GM18858 (cell line): Measurements from ENCODE around the gene MDH1.

ENCODE experiments used
- ATAC-seq: cut with Tn5 transposase; IDR thresholded peaks from one replicate; pipeline ENCODE4 v1.9.1; 2021; ENCODE audit not compliant: unreplicated experiment

Gene MDH1

DNA sequence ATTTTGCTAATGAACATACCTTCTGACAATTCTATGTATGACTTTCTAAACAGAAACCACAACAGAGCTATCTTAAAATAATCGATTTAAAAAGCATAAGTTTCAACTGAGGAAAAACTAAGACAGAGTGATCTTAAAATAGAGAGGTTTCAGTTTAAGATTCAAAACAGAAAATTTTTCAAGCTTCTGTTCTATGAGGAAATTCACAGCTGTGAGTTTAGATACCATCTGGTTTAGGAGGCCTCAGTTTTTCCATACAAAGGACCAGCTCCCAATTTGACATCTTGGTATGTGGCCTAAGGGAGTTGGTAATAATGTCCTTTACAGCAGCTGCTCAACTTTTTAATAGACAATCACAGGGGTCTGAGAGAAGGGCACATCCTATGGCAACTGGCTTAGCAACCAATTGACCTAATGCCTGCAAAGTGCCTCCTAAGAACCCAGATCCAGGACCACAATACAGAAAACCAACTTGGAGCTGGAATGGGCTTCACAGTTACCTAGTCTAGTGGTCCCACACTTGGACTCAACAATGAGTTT, 39.7 kb downstream of the MDH1 start:
- ATAC-seq = no peak

GRCh38 chr2:63631501-63631900, 42.7 kb downstream of the MDH1 start:
- no peak for ATAC-seq

DNA sequence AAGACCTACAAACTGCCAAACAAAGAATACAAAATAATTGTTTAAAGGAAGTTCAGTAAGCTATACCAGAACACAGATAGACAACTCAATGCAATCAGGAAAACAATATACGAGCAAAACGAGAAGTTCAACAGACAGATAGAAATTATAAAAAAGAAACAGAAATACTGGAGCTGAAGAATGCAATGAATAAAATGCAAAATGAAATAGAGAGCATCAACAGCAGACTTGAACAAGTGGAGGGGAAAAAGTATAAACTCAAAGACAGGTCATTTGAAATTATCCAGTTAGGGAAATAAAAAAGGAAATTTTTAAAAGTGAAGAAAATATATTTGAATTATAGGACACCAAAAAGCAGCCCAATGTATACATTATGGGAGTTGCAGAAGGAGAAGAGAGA, 43.6 kb downstream of the MDH1 start:
- no peak for ATAC-seq

DNA sequence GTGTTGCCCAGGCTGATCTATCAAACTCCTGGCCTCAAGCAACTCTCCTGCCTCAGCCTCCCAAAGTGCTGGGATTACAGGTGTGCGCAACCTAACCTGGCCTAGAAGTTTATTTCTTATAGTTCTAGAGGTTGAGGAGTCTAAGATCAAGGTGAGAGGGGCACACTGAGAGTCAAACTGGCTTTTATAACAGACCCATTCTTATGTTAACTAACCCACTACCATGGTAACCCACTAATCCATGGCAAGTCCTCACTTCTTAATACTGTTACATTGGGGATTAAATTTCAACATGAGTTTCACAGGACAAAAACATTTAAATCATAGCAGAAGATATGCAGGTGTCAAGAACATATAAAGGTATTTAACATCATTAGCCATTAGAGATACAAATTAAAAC, 50.6 kb downstream of the MDH1 start:
- ATAC-seq = no peak

DNA sequence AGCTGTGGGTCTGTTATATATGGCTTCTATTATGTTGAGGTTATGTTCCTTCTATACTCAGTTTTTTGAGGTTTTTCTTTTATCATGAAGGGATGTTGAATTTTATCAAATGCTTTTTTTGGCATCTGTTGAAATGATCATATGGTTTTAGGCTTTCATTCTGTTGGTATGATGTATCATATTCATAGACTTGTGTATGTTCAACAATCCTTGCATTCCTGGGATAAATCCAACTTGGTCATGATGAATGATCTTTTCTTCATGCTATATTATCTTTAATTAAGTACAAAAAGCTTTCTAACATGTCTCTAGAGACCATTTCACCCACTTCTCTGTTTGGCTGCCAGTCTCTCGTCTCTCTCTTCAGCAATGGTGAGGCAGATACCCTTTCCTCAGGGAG, 54.2 kb downstream of the MDH1 start:
- no peak for ATAC-seq

DNA sequence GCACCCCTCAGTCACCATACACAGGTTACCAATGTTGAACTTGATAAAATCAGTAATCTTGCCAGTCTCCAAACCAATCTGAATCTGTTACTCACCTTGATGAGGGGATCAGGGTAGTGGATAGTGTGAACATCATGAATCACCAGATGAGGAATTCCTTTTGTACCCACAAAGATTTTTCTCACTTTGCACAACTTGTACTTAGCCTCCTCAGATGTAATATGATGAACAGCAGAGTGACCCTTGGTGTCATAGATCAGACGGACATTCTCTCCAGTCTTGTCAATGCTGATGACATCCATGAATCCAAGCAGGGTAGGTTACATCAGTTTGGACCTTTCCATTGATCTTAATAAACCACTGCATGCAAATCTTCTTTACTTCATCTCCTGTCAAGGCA, 54.7 kb downstream of the MDH1 start:
- ATAC-seq = no peak

DNA sequence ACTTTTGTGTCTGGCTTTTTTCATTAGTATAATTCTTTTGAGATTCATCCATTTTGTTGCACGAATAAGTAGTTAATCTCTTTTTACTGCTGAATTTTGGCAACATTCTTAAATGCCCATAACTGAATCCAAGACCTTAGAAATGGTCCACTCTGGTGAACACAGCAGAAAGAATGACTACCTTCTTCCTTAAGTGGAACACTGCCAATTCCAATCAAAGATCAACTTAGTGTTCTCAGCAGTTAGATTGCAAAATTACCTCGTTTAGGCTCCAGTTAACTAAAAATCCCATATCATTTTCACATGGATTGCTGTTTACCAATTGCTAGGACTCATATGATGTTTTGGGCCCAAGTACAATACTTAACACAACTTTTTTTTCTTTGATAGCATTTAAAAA, 59.9 kb downstream of the MDH1 start:
- ATAC-seq = no peak

DNA sequence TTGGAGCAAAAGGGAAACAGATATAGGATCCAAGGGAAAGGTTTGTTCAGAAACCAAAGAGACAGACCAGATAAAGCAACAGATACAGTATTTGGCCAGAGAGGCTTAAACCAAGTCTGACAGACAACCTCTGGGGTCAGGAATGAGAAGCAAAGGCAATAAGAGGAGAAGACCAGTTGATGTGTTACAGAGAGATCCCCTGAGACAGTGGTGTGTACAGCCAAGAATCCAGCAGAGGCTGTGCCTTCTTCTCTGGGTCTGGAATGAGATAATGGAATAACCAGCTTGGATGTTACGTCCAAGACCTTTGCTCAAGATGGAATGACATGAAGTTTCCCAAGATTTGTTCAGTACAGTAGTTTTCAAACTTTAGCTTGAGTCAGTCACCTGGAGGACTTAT, 61.1 kb downstream of the MDH1 start:
- no peak for ATAC-seq

DNA sequence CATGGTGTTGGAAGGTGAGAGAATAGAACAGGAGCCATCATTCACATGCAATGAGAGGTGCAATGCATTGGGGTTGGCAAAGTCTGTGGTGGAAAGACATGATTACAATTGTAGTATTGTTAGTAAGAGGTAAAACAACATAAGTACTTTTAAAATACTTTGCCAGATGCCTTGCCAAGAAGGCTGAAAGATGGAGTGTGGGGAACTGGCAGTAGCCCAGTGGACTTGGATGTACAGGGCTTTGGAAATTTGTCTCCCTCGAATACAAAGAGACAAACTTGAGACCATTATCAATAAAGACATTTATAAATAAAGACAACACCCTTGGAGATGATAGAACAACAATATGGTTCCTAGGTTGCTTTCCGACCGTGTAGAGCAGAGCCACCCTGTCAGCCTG, 62.0 kb downstream of the MDH1 start:
- ATAC-seq = no peak

GRCh38 chr2:63651356-63651755, 62.6 kb downstream of the MDH1 start:
- ATAC-seq = no peak

GRCh38 chr2:63651861-63652651, 63.3 kb downstream of the MDH1 start:
- no peak for ATAC-seq

- no peak for ATAC-seq
Observed at GRCh38 chr2:63652652-63652985, 63.9 kb downstream of the MDH1 start.

DNA sequence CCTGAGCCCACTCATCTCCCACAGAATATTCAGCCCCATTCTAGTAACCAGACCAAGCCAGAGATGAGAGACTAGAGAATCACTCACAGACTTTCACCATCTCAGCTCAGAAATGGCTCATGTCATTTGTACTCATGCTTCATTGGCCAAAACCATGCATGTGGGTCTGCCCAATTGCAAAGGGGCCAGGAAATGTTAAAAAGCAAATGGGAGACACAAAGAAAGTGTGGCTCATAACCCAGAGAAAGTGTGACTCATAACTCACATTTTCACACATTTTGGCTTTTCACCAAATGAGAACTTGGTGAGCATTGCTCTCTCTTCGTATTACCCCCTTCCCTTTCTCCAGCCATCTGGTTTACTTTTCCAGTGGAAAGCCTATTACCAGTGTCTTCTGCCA, 66.2 kb downstream of the MDH1 start:
- peak; percentile 72 for ATAC-seq
